Suppressor macrophage treated with lipopolysaccharide for 4 hours (primary cell): Measurements from ENCODE around the gene SLC39A10.
"Not testable (repeated sequence)": the region's sequence is repeated elsewhere in the genome, so short reads cannot be mapped to it uniquely, and the experiment has no call there.

Experiments used
- DNase-seq: peaks from one replicate; pipeline ENCODE4 v3.0.0-alpha.2; 2020

SLC39A10 gene

GRCh38 chr2:195656859-195657633, at the start of gene SLC39A10:
TSS of gene SLC39A10 (plus strand) at chr2:195657226. CDS start at chr2:195680043, 22,817 bp downstream.
- DNase-seq: peak; percentile 98

- no peak for DNase-seq
Observed at GRCh38 chr2:195608768-195609454, 48.1 kb upstream of the SLC39A10 start.

GRCh38 chr2:195610717-195611116, 46.3 kb upstream of the SLC39A10 start:
- peak; percentile 66 for DNase-seq

- DNase-seq: no peak
Observed at GRCh38 chr2:195612611-195613495, 44.2 kb upstream of the SLC39A10 start.

- peak; percentile 43 for DNase-seq
Observed at GRCh38 chr2:195613922-195614321, 43.1 kb upstream of the SLC39A10 start.

GRCh38 chr2:195619590-195619989, 37.4 kb upstream of the SLC39A10 start:
- DNase-seq: no peak

GRCh38 chr2:195620501-195620900, 36.5 kb upstream of the SLC39A10 start:
- DNase-seq: no peak

GRCh38 chr2:195622966-195623365, 34.1 kb upstream of the SLC39A10 start:
- DNase-seq: no peak

- DNase-seq: no peak
Observed at GRCh38 chr2:195626507-195626906, 30.5 kb upstream of the SLC39A10 start.

GRCh38 chr2:195628666-195629065, 28.4 kb upstream of the SLC39A10 start:
- DNase-seq: no peak

- DNase-seq: peak; percentile 38
Observed at GRCh38 chr2:195632856-195633572, 24.0 kb upstream of the SLC39A10 start.

- DNase-seq: no peak
Observed at GRCh38 chr2:195633573-195633870, 23.5 kb upstream of the SLC39A10 start.

- DNase-seq: no peak
Observed at GRCh38 chr2:195633974-195634373, 23.1 kb upstream of the SLC39A10 start.

GRCh38 chr2:195636890-195637289, 20.1 kb upstream of the SLC39A10 start:
- DNase-seq: no peak

- no peak for DNase-seq
Observed at GRCh38 chr2:195638750-195639149, 18.3 kb upstream of the SLC39A10 start.

GRCh38 chr2:195639238-195639858, 17.7 kb upstream of the SLC39A10 start:
- DNase-seq: no peak

GRCh38 chr2:195639959-195640358, 17.1 kb upstream of the SLC39A10 start:
- no peak for DNase-seq

- DNase-seq: peak; percentile 65
Observed at GRCh38 chr2:195642027-195642678, 14.9 kb upstream of the SLC39A10 start.

- no peak for DNase-seq
Observed at GRCh38 chr2:195642679-195643068, 14.4 kb upstream of the SLC39A10 start.

- not testable (repeated sequence) for DNase-seq
Observed at GRCh38 chr2:195644708-195645107, 12.3 kb upstream of the SLC39A10 start.

- DNase-seq: no peak
Observed at GRCh38 chr2:195645413-195645812, 11.6 kb upstream of the SLC39A10 start.

- no peak for DNase-seq
Observed at GRCh38 chr2:195646424-195646823, 10.6 kb upstream of the SLC39A10 start.
